Kidney glomerular epithelial cell (primary cell): ENCODE data around the gene AJAP1.

Experiments used
- DNase-seq: peaks from one replicate; lab custom pipeline; 2025; lab: John Stamatoyannopoulos, UW

The AJAP1 gene

DNA sequence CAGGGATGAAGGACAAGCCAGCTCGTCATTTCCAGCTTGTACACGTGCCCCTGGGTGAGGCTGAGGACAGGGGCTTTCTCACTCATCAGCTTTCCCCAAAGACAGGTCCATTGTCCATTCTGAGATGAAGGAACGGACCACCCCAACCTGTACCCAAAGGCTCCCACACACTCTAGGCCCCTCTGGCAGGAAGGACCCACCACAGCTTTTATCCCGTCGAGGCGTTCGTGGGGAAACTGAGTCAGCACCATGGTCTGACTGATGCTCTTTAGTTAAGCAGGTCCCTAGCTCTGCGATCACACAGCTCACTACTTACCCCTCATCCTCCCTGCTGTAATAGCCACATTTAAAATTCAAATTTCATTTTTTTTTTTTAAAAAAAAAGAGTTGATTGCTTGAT lies 117.3 kb downstream of the AJAP1 start:
- no peak for DNase-seq

- DNase-seq, result no peak
Measured at GRCh38 chr1:4772294-4773010, 118.0 kb downstream of the AJAP1 start.

- DNase-seq, result no peak
Measured at GRCh38 chr1:4773226-4773625, 118.8 kb downstream of the AJAP1 start.

DNA sequence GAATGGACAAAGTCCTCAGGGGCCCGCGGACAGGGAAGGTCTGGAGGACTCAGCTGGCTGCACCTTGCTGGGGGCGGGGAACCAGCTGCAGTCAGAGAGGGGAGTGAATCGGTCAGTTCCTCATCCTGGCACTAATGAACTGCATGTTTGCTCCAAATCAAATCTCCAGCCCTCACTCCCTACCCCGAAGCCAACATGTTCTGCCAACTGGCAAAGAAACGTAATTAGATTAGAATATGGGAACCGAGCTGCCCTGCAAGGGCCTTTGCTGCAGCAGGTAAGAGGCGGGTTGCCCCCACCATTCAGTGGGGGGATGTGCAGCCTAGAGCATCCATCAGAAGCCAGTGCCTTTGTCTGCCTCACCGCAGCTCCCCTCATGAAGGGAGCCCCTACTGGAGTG lies 121.1 kb downstream of the AJAP1 start:
- DNase-seq, result no peak

DNA sequence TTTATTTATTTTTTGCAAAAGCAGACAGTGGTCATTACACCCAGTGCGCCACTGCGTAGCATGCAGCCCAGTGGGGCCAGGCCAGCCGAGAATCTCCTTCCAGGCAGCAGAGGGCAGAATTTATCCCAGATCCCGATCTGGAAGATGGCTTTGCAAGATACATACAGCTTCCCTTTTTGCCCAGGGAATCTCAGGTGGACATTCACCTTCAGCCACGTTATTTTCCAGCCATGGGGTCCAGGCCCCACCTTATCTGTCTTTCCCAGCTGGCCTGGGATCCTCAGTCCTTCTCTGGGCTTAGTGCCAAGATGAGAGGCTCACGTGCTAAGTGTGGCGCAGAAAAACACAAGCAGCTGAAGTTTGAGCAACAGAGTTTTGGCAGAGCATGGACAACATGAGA lies 123.6 kb downstream of the AJAP1 start:
- no peak for DNase-seq

DNA sequence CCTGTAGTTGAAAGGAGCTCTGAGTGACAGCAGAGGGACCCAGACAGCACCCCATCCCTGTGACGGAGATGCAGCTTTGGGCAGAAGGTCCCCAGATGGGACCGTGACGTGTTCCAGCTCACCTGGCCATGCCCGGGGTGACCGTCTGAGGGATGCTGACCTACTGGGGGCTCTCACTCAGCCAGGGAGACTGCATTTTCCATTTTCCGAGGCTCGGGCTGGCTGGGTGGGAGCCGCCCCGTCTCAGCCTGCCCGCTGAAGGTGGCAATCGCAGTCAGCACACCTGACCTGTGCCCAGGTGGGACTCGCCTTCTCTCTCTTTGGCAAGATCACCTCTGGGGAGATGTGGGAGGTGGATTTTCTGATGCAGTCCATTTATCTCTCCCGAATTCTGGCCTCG lies 127.2 kb downstream of the AJAP1 start:
- no peak for DNase-seq

DNA sequence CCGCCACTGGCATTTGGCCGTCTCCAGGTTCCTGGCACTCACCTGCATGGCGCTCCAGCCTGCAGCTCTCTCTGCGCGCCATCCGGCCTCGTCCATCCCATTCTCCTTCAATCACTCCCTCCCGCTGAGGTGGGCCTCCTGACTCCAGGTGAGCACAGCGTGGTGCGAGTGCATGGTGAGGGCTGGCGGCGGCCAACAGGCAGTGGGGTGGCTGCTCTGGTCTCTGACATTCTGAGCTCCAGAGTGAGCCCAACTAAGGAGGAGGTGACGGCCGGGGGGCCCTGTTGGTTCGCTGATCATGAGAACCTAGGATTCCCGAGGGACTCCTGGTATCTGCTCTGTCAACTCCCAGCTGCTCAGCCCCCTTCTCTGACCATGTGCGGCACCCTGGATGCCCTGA lies 130.4 kb downstream of the AJAP1 start:
- DNase-seq, result no peak

DNA sequence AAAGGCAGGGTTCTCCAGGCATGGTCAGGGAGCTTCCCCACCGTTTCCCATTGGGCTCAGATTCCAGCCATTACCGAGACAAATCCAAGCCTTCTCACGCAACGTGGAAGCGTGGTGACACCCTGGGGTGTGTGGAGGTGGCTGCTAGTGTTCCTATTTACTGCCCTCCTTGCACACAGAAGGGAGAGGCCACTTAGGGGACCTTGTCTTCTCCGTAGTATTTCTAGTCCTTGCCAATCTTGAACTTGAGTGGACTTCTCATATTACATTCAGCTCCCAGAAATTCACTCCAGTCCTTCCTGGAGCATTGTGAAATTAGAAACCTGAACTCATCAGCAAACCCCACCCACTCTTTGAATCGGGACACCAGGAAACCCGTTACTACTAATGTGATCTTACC lies 131.6 kb downstream of the AJAP1 start:
- DNase-seq, result no peak

DNA sequence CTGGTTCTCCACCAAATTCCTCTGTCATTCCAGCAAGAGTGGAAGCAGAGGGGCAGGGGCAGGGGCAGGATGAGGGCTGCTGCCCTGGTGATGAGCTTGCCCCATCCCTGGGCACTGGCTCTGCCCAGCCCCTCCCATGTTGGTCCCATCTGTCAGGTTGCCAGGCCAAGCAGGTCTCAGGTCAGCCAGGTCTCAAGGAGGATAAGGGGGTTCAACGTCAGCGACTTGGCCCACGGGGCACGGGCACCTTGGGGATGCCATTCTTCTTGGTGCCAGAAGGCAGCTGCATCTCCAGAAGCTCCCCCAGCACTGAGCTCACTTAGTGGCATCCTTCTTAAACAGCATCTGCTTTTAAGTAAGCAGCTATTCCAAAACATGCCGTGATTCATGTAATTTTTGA lies 133.1 kb downstream of the AJAP1 start:
- no peak for DNase-seq

GRCh38 chr1:4792565-4792964 lies 138.2 kb downstream of the AJAP1 start:
- DNase-seq, result no peak

- DNase-seq, result no peak
Measured at GRCh38 chr1:4794020-4794780, 139.8 kb downstream of the AJAP1 start.

DNA sequence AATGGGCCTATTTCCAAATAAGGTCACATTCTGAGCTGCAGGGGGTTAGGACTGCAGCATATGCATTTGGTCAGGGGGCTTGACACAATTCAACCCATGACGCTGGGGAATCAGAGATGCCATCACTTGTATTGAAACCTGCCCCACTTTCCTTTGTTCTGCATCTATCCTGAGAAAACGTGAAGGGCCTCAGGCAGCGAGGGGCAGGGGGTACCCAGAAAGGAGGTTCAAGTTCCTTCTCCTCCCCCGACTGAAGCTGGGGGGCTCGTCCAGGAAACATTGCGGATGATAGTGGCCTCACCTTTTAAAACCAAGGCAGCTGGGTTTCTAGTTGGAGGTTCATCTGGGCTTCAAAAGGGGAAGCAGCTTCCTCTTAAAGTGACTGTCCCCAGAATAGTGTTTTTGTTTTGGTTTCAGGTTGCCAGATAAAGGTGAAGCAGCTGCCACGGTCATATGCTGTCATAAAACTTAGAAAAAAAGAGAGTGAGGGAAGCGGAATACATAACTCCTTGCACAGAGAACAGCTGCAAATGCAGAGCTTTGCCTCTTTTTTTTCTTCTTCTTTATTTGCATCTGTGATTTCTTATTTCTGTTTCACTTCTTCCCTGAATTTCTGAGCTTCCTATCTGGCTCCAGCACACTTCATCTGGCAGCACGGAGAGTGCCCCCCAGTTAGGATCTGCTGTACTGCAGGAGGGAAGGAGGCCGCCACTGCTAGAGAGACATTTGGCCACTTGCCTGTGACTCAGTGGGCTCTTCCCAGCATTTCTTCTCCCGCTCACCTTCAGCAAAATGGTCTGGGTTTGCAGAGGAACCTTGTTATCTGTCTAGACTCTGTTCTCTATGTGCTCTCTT lies 142.0 kb downstream of the AJAP1 start:
- no peak for DNase-seq

DNA sequence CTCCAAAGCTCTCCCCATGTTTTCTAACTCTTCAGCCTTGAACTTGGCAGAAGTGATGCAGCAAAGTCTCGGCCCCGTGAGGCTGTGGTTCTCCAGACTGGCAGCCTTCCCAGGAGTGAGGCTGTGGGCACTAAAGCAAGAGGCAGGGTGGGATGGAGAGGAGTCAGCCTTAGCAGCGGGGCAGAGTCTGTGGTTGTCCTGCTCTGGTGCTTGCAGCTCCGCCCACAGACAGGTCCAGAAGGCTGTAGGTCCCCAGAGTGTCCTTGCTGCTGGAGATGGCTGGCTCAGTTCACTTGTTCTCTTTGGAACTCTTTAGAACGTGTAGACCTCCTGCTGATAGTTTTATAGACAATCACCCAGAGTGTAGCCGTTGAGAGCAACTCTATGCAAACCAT lies 142.6 kb downstream of the AJAP1 start:
- no peak for DNase-seq

GRCh38 chr1:4797429-4797828 lies 143.0 kb downstream of the AJAP1 start:
- no peak for DNase-seq

- DNase-seq, result no peak
Measured at GRCh38 chr1:4801192-4801924, 146.9 kb downstream of the AJAP1 start.

- DNase-seq, result no peak
Measured at GRCh38 chr1:4802024-4802423, 147.6 kb downstream of the AJAP1 start.

- no peak for DNase-seq
Measured at GRCh38 chr1:4803335-4803734, 148.9 kb downstream of the AJAP1 start.

DNA sequence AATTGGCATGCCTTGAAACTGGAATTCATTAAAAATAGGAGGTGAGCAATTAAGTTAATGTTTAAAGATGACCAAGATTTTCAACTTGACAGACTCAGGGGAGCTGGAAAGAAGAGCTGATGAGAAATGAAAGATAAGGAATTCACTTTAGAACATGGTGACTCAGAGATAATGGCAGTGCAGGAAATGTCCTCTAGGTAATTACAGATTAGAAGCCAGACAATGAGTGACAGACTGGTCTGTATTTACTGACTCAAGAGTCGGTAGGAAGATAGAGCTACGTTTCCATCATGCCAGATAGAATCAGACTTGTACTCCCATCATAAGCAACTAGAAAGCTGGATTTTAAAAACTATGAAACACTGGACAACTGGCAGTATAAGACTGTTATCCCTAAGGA lies 151.6 kb downstream of the AJAP1 start:
- no peak for DNase-seq

GRCh38 chr1:4820543-4820942 lies 166.1 kb downstream of the AJAP1 start:
- no peak for DNase-seq

DNA sequence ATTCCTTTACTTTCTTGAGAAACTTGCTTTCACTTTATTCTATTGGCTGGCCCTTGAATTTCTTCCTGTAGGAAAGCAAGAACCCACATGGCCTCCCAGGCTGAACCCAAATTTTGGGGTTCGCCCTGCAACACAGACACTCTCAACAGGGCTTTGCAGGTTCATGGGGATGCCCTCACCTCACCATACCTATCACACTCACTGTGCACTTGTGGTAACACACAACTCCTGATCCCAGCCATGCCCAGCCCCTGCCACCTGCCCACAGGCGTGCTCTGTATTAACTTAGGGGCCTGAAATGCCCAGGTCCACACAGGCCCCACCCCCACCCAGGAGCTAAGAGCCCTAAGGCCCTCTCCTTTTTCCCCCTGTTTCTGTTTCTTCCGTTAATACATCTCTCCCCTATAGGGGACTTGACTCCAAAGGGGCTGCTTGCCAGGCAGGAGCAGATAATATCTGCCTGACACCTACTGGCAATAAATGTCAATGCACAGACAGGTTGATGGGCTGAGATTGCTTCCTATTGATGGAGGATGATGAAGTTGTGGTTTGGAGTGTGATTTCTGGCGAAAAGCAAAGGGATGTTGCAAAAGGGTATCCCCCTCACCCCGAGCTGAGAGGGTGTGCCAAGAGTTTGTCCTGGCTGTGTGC lies 171.5 kb downstream of the AJAP1 start:
- peak; percentile 13 for DNase-seq

DNA sequence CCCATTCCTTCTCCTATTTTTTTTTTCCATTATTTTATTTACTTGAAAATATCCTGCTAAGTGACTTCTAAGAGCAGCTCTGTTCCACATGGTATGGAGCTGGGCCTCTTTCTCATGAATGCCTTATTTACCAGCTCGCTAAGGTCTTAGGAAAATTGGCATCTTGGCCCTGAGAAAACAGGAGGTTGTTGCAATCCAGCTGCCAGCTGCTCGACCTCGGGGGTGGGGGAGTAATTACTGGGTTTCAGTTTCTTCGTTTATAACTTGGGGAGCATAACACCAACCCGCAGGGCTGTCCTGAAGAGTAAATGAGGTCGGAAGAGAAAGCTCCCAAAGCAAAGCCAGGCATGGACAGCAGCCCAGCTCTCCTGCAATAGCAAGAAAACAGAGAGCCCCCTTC lies 176.3 kb downstream of the AJAP1 start:
- DNase-seq, result no peak

GRCh38 chr1:4836574-4836973 lies 182.2 kb downstream of the AJAP1 start:
- DNase-seq, result no peak
